HG03108 (cell line): Measurements from ENCODE around the gene UBE2B.
A peak's percentile ranks its signal among the peaks of the same experiment; 100 is the strongest.
"Not testable (repeated sequence)": the region's sequence is repeated elsewhere in the genome, so short reads cannot be mapped to it uniquely, and the experiment has no call there.

Source experiments
- ATAC-seq: cut with Tn5 transposase; IDR thresholded peaks from one replicate; pipeline ENCODE4 v1.9.1; 2021; ENCODE audit warnings: moderate library complexity; ENCODE audit not compliant: unreplicated experiment

Gene UBE2B

GRCh38 chr5:134397196-134397595, 25.8 kb downstream of the UBE2B start:
- no peak for ATAC-seq

DNA sequence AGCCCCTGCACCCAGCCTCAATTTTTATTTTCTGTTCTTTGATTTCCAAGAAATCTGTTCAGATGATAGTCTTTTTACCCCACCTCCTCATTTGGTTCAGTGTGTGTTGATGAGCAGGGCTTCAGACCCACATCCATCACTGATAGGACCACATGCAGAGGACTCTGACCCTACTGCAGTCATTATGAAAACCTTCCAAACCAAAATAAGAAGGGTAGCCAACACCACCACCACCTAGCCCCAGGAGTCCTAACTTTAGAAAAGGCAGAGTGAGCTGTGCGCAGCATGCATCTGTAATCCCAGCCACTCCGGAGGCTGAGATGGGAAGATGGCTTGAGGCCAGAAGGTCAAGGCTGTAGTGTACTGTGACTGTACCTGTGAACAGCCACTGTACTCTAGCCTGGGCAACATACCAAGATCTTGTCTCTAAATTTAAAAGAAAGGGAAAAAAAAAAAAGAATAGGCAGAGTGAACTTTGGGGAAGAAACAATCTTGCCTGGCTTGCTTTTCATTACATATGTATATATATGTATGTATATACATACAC, 27.3 kb downstream of the UBE2B start:
- no peak for ATAC-seq

GRCh38 chr5:134403951-134404350, 32.6 kb downstream of the UBE2B start:
- ATAC-seq, result no peak

DNA sequence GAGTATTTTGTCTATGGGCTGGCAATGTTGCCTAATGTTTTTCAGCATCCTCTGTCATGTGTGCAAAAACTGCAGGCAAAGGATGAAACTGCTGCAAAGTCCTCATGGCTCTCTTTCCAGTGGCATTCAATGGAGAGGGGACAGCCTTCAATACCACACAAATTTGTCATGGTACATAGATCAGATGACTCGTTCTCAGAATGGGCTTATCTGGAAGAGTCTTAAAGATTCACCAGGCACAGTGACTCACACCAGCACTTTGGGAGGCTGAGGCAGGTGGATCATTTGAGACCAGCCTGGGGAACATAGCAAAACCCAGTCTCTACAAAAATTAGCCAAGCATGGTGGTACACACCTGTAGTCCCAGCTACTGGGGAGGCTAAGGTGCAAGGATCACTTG, 35.0 kb downstream of the UBE2B start:
- no peak for ATAC-seq

GRCh38 chr5:134409321-134409720, 38.0 kb downstream of the UBE2B start:
- ATAC-seq, result no peak

GRCh38 chr5:134410822-134411221, 39.5 kb downstream of the UBE2B start:
- ATAC-seq, result no peak

DNA sequence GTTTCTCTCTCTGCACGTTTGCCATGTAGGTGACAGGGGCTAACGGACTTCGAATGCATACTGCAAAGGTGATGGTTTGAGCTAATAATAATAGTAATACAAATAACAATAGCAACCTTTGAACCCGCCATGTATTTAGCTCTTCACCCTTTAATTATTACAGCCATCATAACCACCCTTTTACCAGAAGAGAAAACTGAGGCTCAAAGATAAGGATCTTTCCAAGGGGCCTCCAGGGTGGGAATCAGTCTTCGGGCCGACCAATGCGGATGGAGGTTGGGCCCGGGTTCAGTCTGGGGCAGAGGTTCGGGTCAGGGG, 39.8 kb downstream of the UBE2B start:
- no peak for ATAC-seq

DNA sequence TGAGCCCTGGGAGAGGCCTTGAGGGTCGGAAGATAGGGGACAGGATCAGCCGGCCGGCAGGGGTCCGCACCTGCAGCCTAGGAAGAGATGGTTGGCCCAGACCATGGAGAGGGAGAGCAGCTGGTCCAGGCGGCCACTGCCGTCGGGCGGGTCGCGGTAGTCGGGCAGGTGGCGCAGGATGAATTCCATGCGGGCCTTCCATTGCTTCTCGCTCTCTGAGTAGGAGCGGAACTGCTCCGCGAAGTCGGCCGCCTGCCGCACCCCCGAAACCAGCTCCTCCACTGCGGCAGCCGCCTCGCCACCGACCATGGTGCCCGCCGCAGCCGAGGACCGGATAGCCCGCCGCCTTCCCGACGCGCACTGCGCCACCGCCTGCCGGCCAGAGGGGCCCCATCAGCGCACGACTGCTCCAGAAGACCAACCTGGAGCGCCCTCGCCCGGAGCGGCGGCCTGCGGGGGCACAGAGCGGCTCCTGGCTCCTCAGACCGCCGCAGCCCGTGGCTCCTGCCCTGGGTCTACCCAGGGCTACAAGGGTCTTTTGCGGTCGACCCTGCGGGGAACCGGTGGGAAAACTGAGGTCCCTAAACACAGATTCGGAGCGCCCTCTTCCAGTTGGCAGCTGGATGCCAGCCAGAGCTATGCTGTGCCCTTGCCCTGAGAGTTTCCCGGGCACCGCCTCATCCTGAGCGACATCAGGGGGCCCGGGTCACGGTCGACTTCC, 40.3 kb downstream of the UBE2B start, which contains the start of gene CDKN2AIPNL:
Gene CDKN2AIPNL, minus strand, starts transcription at position 336 of the 721 bp plus-strand sequence. Its CDS starts 27 bp downstream, at position 309.
- ATAC-seq, result peak; percentile 99

- ATAC-seq, result no peak
Measured at GRCh38 chr5:134413046-134413445, 41.7 kb downstream of the UBE2B start.

- no peak for ATAC-seq
Measured at GRCh38 chr5:134417707-134418106, 46.3 kb downstream of the UBE2B start.

GRCh38 chr5:134418958-134419357, 47.6 kb downstream of the UBE2B start:
- no peak for ATAC-seq

DNA sequence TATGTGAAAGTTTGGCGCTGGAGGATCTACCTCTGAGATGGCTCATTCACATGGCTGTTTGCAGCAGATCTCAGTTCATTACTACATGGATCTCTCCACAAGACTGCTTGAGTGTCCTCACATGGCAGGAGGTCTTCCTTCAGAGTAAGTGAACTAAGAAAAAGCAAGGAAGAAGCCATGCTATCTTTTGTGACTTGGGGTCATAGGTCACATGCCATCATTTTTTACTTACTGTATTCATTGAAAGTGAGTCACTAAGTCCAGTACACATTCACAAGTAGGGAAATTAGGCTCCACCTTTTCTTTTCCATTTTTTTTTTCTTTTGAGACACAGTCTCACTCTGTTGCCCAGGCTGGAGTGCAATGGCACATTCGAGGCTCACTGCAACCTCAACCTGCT, 49.0 kb downstream of the UBE2B start:
- no peak for ATAC-seq

- not testable (repeated sequence) for ATAC-seq
Measured at GRCh38 chr5:134421038-134421437, 49.7 kb downstream of the UBE2B start.

DNA sequence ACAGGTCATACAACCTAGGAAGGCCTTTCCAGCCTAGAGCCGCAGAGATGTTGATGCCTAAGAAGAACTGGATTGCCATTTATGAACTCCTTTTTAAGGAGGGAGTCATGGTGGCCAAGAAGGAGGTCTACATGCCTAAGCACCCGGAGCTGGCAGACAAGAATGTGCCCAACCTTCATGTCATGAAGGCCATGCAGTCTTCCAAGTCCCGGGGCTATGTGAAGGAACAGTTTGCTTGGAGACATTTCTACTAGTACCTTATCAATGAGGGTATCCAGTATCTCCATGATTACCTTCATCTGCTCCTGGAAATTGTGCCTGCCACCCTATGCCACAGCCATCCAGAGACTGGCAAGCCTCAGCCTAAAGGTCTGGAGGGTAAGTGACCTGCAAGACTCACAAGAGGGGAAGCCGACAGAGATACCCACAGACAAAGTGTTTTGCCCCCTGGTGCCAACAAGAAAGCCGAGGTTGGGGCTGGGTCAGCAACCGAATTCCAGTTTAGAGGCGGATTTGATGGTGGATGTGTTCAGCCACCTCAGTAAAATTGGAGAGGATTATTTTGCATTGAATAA, 51.5 kb downstream of the UBE2B start:
- ATAC-seq, result no peak

DNA sequence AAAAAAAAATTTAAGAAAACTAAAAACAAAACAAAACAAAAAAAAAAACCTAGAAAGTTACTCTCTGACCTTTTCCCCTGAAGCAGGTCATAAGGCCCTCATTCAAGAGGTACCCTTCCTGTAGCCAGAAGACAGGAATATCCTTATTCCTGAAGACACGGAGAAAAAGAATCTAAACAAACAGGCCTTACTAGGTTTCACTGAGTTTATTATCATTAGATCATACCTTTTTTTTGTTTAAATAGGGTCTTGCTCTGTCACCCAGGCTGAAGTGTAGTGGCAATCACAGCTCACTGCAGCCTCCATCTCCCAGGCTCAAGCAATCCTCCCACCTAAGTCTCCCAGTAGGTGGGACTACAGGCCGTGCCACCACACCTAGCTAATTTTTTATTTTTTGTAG, 52.0 kb downstream of the UBE2B start:
- ATAC-seq, result no peak

DNA sequence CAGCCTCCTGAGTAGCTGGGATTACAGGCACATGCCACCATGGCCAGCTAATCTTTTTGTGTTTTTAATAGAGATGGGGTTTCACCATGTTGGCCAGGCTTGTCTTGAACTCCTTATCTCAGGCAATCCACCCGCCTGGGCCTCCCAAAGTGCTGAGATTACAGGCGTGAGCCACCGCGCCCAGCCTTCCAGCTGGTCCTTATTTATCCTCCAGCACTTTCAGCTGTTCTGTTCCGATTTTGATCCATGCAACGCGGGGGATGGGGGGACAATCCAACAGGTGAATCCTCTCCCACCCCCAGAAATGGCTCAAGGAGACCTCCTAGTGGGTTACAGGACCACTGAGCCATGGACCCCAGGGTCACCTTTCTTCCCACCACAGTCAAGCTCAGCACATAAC, 55.0 kb downstream of the UBE2B start:
- ATAC-seq, result no peak

DNA sequence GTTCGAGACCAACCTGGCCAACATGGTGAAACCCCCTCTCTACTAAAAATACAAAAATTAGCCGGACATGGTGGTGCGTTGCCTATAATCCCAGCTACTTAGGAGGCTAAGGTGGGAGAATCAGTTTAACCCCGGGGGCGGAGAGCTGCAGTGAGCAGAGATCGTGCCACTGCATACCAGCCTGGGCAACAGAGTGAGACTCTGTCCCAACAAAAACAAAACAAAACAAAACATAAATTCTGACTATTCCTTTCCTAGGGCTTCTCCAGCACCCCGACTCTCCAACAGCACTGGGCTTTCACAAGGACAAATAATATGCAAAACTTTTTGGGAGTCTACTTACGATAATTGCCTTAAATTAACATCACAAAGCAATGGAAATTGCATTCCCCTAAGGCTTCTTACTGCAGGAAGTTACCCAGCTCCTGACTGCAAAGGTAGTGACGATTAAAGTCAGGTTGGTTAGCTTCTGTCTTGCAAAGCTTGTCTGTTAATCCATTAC, 56.2 kb downstream of the UBE2B start:
- no peak for ATAC-seq

DNA sequence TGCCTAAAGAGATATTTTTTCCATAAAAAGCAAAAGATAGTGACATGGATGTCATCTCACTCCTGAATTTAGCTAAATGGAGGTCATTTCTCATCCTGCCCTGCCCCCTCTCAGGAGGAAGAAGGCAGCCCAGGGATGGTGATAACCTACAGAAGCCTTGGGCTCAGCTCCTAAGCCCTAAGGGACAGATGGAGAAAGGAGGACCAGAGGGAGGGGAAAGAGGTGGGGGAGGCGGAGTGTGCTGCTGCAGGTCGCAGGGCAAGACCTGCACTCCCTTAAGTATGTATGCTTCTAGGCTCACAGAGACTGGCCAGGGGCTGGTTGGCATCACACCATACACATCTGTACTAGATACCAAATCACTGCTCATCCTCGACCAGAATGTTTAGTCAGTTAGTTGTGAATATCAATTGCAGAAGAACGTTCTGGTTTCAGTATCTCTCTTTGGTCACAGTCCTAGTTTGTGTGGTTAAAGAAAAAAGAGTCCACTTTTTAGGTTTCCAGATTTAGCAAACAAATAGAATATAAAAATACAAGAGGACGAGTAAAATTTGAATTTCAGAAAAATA, 58.7 kb downstream of the UBE2B start:
- no peak for ATAC-seq

DNA sequence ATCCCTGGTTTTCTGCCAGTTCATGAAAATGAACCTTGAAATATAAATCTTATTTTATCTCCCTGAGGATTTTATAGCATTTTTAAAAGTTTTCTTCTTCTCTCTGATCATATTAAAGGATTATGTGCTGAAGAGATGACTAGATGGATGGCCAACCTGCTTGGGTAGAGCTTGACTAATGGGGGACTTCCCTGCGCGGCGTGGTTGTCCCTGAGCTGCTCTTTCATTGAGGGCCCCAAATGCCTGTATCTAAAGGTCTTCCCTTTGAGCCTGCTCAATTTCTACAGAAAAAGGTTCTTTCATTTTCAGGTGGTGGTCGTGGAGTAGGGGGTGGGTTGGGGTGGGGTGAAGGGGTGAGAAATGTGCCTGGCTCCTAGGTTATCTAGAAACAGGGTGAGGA, 60.8 kb downstream of the UBE2B start:
- ATAC-seq, result no peak

DNA sequence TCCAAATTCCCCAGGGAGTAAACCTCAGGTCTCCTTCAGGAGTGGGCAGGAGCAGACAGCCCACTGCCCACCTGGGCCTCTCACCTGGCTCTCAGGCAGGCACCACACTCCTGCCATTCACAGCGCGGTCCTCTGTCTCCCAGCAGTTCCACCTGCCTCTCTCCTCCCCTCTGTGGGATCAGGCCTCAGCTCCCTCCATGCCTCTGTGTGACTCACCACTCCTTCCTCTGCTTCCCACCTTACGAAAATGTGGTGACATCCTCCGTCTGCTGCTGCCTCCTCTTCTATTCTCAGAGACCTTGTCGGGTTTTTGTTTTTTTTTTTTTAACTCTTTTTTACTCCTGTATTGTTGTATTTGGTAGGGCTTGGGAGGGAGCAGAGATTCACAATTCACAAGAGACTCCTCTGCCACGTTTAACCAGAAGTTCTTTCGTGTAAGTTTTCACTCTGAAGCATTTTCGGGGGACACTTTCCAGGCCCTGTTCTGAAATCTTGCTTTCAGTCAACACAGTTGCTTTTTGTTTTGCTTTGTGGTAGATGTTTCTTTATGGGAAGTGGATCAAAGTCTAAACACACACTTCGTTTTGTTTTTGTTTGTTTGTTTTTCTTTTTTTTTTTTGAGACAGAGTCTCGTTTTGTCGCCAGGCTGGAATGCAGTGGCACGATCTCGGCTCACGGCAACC, 61.4 kb downstream of the UBE2B start:
- no peak for ATAC-seq

DNA sequence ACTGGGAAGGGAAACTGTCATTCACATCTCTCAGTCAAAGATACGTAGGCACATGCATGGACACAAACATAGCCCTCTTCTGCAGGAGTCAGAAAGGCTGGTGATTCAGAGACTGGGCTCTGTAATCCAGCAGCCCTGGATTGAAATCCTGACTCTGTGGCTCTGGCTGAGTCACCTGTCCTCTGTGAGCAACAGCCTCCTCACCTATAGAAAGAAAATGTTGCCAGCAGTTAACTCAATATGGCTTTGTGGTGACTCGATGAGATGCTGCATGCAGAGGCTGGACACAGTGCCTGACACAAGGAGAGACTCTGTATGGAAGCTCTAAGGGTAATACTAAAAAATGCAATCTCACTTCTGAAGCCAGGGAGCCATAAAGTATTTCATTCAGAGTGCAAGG, 64.2 kb downstream of the UBE2B start:
- no peak for ATAC-seq
